Upper lobe of left lung (tissue), 6 donors: ENCODE measurements around the gene KRTAP10-8. TPM values are rescaled to one million over a fixed set of nuclear protein-coding genes. Genes with fewer than 3 reads are reported as not detected.
A peak's percentile ranks its signal among the peaks of the same experiment; 100 is the strongest.
"Not testable (repeated sequence)": the region's sequence is repeated elsewhere in the genome, so short reads cannot be mapped to it uniquely, and the experiment has no call there.

Experiments used
- ATAC-seq, 2 donors: fragments of 200-7000 bp; cut with Tn5 transposase; one replicate each; pipeline ENCODE4 v1.9.1; 2022; ENCODE audit warnings: mild to moderate bottlenecking in 2 of 2, moderate library complexity in 2 of 2; ENCODE audit not compliant: low FRiP score in 2 of 2
- DNase-seq, 2 donors: peaks; one replicate each; pipeline ENCODE4 v3.0.0-alpha.2; 2019 to 2020
- H3K27ac ChIP-seq, 4 donors: fragments of 200-600 bp; sonication (generic); one replicate each; pipeline ENCODE4 v1.5.1; 2016 to 2019
- H3K27me3 ChIP-seq, 4 donors: fragments of 200-600 bp; sonication (generic); one replicate each; pipeline ENCODE4 v1.5.1; 2017 to 2019
- H3K36me3 ChIP-seq, 4 donors: fragments of 200-600 bp; sonication (generic); one replicate each; pipeline ENCODE4 v1.5.1; 2016 to 2019
- H3K4me1 ChIP-seq, 4 donors: fragments of 200-600 bp; sonication (generic); one replicate each; pipeline ENCODE4 v1.5.1; 2018 to 2019
- H3K4me3 ChIP-seq, 4 donors: fragments of 200-600 bp; sonication (generic); one replicate each; pipeline ENCODE4 v1.5.1; 2017 to 2019; ENCODE audit warnings: mild to moderate bottlenecking in 2 of 4, moderate library complexity in 1 of 4
- H3K9me3 ChIP-seq, 4 donors: fragments of 200-600 bp; sonication (generic); one replicate each; pipeline ENCODE4 v1.5.1; 2018 to 2019
- EP300 ChIP-seq, 4 donors: sonication (generic); formaldehyde crosslinking; IDR thresholded peaks; one replicate each; pipeline ENCODE4 v1.5.1; 2017; ENCODE audit warnings: antibody characterized with exemption in 4 of 4, control low read depth in 2 of 4
- POLR2A ChIP-seq, 4 donors: fragments of 450-650 bp; IDR thresholded peaks; one replicate each; pipeline ENCODE4 v1.5.1; 2016 to 2017; ENCODE audit warnings: antibody characterized with exemption in 4 of 4, mild to moderate bottlenecking in 2 of 4
- POLR2AphosphoS5 ChIP-seq, 2 donors: sonication (generic); formaldehyde crosslinking; IDR thresholded peaks; one replicate each; pipeline ENCODE4 v1.5.1; 2017; ENCODE audit warnings: antibody characterized with exemption in 2 of 2
- WGBS, 2 donors: methylation state at CpG; one replicate each; pipeline ENCODE4 v1.1.5; 2017 to 2018; 5-methylcytosine and 5-hydroxymethylcytosine counted together
- total RNA-seq, 6 donors: library from RNA; depleted of rRNA in 4 of 6; stranded (reverse); fragments of >200 nt in 4 of 6; gene quantifications; one replicate each; pipeline versions ENCODE4 v1.1.0 to v1.2.1, GENCODE V29; 2016 to 2021
- TF ChIP-seq, protein P1 (sequence below), 6 experiments: fragments of 450-650 bp in 4 of 6; fragments of 200-600 bp in 2 of 6; sonication (generic) in 2 of 6; IDR thresholded peaks; one replicate each; pipeline ENCODE4 v1.5.1; 2016 to 2019; ENCODE audit warnings: antibody characterized with exemption in 6 of 6
- donor health status: DM: no; HTN: no; CAD: no; lungs with moderate emphysema.
- donor health status: DM: no; HTN: yes; CAD: no; lungs with severe emphysema.

The KRTAP10-8 gene
- total RNA-seq, 6 donors from 2014 or later: not detected

DNA sequence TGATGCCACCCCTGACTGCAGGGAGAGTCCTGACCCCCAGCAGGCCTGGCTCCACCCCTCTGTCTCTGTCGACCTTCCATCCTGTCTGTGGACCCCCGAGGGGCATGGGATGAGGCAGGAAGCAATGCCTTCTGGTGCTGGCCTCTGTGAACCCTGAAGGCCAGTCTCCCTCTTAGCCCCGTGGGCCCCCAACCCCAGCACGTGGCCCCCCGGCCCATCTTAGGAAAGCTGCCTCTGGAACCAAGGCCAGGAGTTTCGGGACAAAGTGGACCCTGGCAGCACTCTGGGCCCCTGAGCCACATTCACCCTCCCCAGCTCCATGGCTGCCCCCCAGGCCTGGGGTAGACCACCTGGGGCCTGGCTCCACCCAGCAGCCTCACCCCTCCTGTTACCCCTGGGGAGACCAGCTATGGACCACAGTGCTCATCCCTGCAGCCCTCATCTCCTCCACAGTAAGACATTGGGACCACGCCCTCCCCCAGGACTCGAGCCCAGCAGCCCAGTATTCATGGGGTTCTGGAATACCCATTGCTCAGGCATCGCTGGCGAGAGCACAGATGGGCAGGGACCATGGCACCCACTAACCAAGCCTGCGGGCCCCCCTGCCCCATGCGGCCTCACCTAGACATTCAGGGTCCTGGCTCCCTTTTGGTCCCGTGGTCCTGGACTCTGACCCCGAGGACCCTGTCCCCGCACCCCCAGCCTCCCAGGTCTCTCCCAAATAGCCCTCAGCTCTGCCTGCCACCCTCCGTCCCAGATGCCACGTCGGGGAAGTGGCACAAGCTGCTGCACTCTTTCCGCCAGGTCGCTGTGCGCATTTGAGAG is 26.8 kb downstream of the KRTAP10-8 start:
- 91 to 100% methylated on average over 2 to 14 of the region's 21 CpGs for WGBS, 2 donors
- not testable (repeated sequence) for H3K27me3 ChIP-seq, H3K36me3 ChIP-seq, H3K27ac ChIP-seq, H3K9me3 ChIP-seq, H3K4me1 ChIP-seq, H3K4me3 ChIP-seq
- peak in 1 of 2 donors; percentile 61 for DNase-seq
- peak in 1 of 2 donors; percentile 6 for ATAC-seq

DNA sequence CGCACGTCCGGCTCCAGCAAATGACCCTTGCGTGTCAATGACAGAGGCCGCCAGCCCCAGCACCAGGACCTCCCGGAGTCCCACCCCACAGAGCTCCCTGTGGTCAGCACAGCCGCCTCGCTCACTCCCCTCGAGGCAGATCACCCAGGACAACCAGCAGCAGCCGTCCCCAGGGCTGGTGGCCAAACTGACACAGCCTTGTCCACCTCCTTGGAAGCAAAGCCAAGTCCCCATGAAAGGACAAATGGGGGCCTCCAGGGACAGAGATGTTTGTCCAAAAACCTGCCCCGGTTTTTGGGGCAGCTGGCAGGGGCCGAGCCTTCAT is 27.4 kb downstream of the KRTAP10-8 start:
- Histone ChIP-seq H3K36me3 (no peaks in the 10 kb centered on the region), H3K4me3 (no peak overlapping the region), H3K27ac (no peak overlapping the region), H3K27me3 (no peaks in the 10 kb centered on the region), H3K9me3 (peaks cover 0 to 6% (median 0%) of the 10 kb centered on the region in 4 donors), H3K4me1 (no peaks in the 10 kb centered on the region)
- WGBS, 2 donors: 89 to 95% methylated on average over 4 to 12 of the region's 12 CpGs
- DNase-seq (peak in 1 of 2 donors; percentile 43), ATAC-seq (peak in 1 of 2 donors; percentile 8)
- TF ChIP-seq, protein P1, sequence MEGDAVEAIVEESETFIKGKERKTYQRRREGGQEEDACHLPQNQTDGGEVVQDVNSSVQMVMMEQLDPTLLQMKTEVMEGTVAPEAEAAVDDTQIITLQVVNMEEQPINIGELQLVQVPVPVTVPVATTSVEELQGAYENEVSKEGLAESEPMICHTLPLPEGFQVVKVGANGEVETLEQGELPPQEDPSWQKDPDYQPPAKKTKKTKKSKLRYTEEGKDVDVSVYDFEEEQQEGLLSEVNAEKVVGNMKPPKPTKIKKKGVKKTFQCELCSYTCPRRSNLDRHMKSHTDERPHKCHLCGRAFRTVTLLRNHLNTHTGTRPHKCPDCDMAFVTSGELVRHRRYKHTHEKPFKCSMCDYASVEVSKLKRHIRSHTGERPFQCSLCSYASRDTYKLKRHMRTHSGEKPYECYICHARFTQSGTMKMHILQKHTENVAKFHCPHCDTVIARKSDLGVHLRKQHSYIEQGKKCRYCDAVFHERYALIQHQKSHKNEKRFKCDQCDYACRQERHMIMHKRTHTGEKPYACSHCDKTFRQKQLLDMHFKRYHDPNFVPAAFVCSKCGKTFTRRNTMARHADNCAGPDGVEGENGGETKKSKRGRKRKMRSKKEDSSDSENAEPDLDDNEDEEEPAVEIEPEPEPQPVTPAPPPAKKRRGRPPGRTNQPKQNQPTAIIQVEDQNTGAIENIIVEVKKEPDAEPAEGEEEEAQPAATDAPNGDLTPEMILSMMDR (IDR thresholded peaks at IDR 0.05): no peak

DNA sequence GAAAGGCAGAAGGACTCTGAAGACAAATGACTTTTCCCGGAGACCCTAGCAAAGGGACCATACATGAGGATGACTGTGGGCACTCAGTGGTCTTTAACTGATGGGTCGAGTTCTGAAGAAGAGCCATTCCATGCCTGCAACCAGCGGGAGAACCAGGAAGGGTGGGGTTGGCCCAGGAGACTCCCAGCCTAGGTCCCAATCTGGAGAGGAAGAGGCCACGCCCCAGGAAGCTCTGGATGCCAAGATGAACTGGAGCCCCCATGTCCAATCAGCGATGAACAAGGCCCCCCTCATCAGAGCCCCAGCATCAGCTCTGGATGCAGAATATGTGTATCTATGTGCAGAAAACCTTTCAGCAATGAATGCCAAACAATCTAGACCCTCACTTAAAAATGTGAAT is 28.9 kb downstream of the KRTAP10-8 start:
- no peak overlapping the region for H3K4me3 ChIP-seq
- TF ChIP-seq EP300 (IDR thresholded peaks at IDR 0.05) (no peak), POLR2A (IDR thresholded peaks at IDR 0.05) (no peak), POLR2AphosphoS5 (IDR thresholded peaks at IDR 0.05) (no peak)
- TF ChIP-seq, protein P1 (IDR thresholded peaks at IDR 0.05): no peak
- 81 to 87% methylated on average over 3 to 5 of the region's 5 CpGs for WGBS, 2 donors
- no peaks in the 10 kb centered on the region for H3K27me3 ChIP-seq
- no peaks in the 10 kb centered on the region for H3K36me3 ChIP-seq
- no peak for DNase-seq
- no peaks in the 10 kb centered on the region for H3K4me1 ChIP-seq
- H3K27ac ChIP-seq: no peak overlapping the region
- ATAC-seq: no peak
- peaks cover 0 to 17% (median 3%) of the 10 kb centered on the region in 4 donors for H3K9me3 ChIP-seq

DNA sequence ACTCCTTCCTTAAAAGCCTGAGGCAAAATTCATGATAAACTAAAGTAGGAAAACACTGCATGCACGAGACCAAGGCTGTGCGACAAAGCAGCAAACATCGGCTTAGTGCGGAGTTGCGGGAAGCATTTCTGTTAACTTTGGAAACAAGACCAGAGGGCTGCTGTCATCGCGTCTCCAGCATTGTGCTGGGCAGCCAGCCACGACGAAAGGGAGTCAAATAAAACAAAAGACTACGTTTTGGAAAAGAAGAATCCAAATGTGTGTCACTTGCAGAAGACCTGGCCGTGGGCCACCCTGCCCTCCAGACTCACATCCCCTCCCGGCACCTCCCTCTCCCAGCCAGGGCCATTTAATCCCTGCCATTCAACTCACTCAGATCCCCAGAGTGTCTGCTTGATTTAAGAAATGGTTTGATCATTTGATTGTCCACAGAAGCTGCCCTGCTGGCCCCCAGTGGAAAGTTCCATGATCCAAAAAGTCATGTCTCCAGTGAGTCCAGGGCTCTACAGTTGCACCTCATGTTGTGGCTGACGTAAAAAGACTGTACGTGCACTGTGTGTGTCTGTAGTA is 31.9 kb downstream of the KRTAP10-8 start:
- Histone ChIP-seq H3K4me3 (no peak overlapping the region), H3K36me3 (no peaks in the 10 kb centered on the region), H3K9me3 (peaks cover 0 to 17% (median 3%) of the 10 kb centered on the region in 4 donors), H3K27me3 (no peaks in the 10 kb centered on the region), H3K4me1 (no peaks in the 10 kb centered on the region), H3K27ac (no peak overlapping the region)
- no peak for DNase-seq
- ATAC-seq: no peak
- TF ChIP-seq POLR2A (IDR thresholded peaks at IDR 0.05) (no peak), EP300 (IDR thresholded peaks at IDR 0.05) (no peak), POLR2AphosphoS5 (IDR thresholded peaks at IDR 0.05) (no peak)
- TF ChIP-seq, protein P1 (IDR thresholded peaks at IDR 0.05): no peak
- WGBS, 2 donors: 71 to 73% methylated on average over 14 of the region's 14 CpGs

DNA sequence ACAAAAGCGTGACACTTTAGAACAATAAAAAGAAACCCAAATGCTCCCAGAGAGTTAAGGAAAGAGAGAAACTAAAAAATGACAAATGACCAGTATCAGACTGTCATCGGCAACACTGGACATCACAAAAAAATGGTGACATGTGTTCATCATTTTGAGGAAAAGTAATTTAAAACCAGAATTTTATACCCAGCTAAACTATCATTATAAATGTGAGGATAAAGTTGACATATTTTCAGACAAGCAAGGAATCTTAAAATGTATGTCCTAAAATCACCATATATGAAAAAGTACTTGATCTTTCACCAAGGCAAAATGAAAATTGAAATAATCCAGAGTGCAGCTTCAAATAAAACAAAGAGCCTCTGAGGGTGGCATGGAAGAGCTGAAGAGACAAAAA is 33.0 kb downstream of the KRTAP10-8 start:
- H3K4me1 ChIP-seq: no peaks in the 10 kb centered on the region
- no peak for ATAC-seq
- DNase-seq: no peak

DNA sequence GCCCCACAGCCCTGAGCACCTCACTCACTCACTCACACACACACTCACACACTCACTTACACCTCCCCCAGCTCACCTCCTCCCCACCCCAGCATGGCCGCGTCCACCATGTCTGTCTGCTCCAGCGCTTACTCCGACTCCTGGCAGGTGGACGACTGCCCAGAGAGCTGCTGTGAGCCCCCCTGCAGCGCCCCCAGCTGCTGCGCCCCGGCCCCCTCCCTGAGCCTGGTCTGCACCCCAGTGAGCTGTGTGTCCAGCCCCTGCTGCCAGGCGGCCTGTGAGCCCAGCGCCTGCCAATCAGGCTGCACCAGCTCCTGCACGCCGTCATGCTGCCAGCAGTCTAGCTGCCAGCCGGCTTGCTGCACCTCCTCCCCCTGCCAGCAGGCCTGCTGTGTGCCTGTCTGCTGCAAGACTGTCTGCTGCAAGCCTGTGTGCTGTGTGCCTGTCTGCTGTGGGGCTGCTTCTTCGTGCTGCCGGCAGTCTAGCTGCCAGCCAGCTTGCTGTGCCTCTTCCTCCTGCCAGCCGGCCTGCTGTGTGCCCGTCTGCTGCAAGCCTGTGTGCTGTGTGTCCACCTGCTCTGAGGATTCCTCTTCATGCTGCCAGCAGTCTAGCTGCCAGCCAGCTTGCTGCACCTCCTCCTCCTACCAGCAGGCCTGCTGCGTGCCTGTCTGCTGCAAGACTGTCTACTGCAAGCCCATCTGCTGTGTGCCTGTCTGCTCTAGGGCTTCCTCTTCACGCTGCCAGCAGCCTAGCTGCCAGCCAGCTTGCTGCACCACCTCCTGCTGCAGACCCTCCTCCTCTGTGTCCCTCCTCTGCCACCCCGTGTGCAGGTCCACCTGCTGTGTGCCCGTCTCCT is 34.7 kb downstream of the KRTAP10-8 start, which contains the start of gene KRTAP10-11:
TSS of gene KRTAP10-11 (plus strand) at position 49 of the 856 bp plus-strand sequence. CDS start at position 94, 45 bp downstream.
- H3K36me3 ChIP-seq, H3K4me1 ChIP-seq, H3K27me3 ChIP-seq, H3K4me3 ChIP-seq, H3K27ac ChIP-seq, ATAC-seq: not testable (repeated sequence)
- WGBS, 2 donors: 54 to 80% methylated on average over 6 to 14 of the region's 21 CpGs
- peak in 1 of 2 donors; percentile 58 for DNase-seq
- peaks cover 0 to 17% (median 3%) of the 10 kb centered on the region in 4 donors for H3K9me3 ChIP-seq

More for the DNA sequence above, 33.0 kb downstream of the KRTAP10-8 start:
- Histone ChIP-seq H3K9me3 (peaks cover 0 to 17% (median 3%) of the 10 kb centered on the region in 4 donors), H3K27me3 (no peaks in the 10 kb centered on the region), H3K27ac (no peak overlapping the region), H3K36me3 (no peaks in the 10 kb centered on the region), H3K4me3 (no peak overlapping the region)
- TF ChIP-seq, protein P1 (IDR thresholded peaks at IDR 0.05): no peak
- no peak for TF ChIP-seq EP300 (IDR thresholded peaks at IDR 0.05)
- no peak for TF ChIP-seq POLR2A (IDR thresholded peaks at IDR 0.05)
- no peak for TF ChIP-seq POLR2AphosphoS5 (IDR thresholded peaks at IDR 0.05)
- 48 to 50% methylated on average over 2 of the region's 2 CpGs for WGBS, 2 donors
